Measurements from ENCODE around the gene ARHGEF2. TPM values are rescaled to one million over a fixed set of nuclear protein-coding genes. Genes with fewer than 3 reads are reported as not detected.

The ARHGEF2 gene
- total RNA-seq, 1 experiment from 2014 or later: 90.1 TPM

- TF ChIP-seq ZBTB33 (IDR thresholded peaks at IDR 0.05; ENCODE audit: extremely low read depth, insufficient replicate concordance, low read length): no peak
- TF ChIP-seq JUND (IDR thresholded peaks at IDR 0.05): no peak
- no peak for TF ChIP-seq CBX3 (IDR thresholded peaks at IDR 0.05; ENCODE audit: low read depth)
- TF ChIP-seq, protein P1, sequence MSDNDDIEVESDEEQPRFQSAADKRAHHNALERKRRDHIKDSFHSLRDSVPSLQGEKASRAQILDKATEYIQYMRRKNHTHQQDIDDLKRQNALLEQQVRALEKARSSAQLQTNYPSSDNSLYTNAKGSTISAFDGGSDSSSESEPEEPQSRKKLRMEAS (IDR thresholded peaks at IDR 0.05): no peak
- no peak for TF ChIP-seq SRF (IDR thresholded peaks at IDR 0.05; ENCODE audit: low read depth)
Observed at GRCh38 chr1:155966750-155967149, 11.6 kb downstream of the ARHGEF2 start (continued).

DNA sequence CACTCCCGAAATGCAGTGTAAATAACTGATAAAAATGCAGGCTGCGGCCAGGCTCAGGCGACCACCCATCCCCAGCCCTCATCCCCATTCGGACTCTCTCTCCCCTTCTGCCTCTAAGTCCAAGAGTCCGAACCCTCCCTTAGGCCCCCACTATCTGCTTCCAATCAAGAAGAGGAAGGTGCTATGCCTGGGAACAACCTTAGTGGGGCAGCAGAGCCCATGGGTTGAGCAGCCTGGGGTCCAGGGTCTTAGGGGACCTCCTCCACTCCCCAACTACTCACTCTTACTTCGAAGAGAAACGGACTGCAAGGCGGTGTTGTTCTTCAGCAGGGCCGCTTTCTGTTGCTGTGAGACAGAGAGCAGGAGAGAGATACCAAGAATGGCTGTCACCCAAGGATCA, 12.2 kb downstream of the ARHGEF2 start:
- Histone ChIP-seq H2AFZ (ENCODE audit: low read depth, low read length, poor library complexity, severe bottlenecking) (no peak overlapping the region), H3K27ac (ENCODE audit: low read depth, low read length) (no peak overlapping the region), H3K79me2 (ENCODE audit: insufficient read depth, low read length) (peaks cover 20% of the 10 kb centered on the region; the same call in 1 of the 2 replicates), H3K27me3 (ENCODE audit: insufficient read depth, low read length) (no peaks in the 10 kb centered on the region), H4K20me1 (ENCODE audit: insufficient read depth) (no peaks in the 10 kb centered on the region), H3K4me1 (ENCODE audit: control insufficient read depth in 1 of 2, insufficient read depth in 2 of 2, low read length in 2 of 2) (peaks cover 15 to 31% of the 10 kb centered on the region in 2 experiments), H3K4me2 (ENCODE audit: low read length) (no peak overlapping the region), H3K9ac (ENCODE audit: low read length) (no peak overlapping the region), H3K36me3 (ENCODE audit: control insufficient read depth in 1 of 2, insufficient read depth in 2 of 2, low read length in 2 of 2) (peaks cover 19 to 33% of the 10 kb centered on the region in 2 experiments; a peak in 3 of 4 replicates), H3K9me2 (ENCODE audit: insufficient read depth) (no peaks in the 10 kb centered on the region), H3K4me3 (replicated peaks in 1 of 2; ENCODE audit: low read depth in 1 of 2, low read length in 2 of 2) (no peak overlapping the region), H3K9me3 (ENCODE audit: control insufficient read depth in 1 of 2, insufficient read depth in 1 of 2, low read depth in 1 of 2, low read length in 2 of 2) (no peaks in the 10 kb centered on the region)
- ChIA-PET CTCF (no interaction called here), RAD21 (ENCODE audit: low non-redundant PET in 1 of 2, low total read pairs in 2 of 2, uncharacterized antibody in 2 of 2, unreplicated experiment in 2 of 2) (no interaction called here), POLR2A (no interaction called here)
- DNase-seq (ENCODE audit: low read depth, low spot score) (no peak), ATAC-seq (no peak)
- TF ChIP-seq, protein P2, sequence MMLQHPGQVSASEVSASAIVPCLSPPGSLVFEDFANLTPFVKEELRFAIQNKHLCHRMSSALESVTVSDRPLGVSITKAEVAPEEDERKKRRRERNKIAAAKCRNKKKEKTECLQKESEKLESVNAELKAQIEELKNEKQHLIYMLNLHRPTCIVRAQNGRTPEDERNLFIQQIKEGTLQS (IDR thresholded peaks at IDR 0.05): no peak
- TF ChIP-seq CTCF (IDR thresholded peaks at IDR 0.05 in 2 of 3, conservative IDR thresholded peaks at IDR 0.05 in 1 of 3; ENCODE audit: borderline replicate concordance in 1 of 3, insufficient read depth in 1 of 3, low read depth in 2 of 3, low read length in 2 of 3): peak in 1 of 3 experiments; percentile 25; a peak in 2 of 6 replicates
- BruUV-seq (replicated peaks): no TSS peak
- intact Hi-C loops (cut with micrococcal nuclease): no loop called here
